ENCODE measurements around the gene CLK3.

Gene CLK3

DNA sequence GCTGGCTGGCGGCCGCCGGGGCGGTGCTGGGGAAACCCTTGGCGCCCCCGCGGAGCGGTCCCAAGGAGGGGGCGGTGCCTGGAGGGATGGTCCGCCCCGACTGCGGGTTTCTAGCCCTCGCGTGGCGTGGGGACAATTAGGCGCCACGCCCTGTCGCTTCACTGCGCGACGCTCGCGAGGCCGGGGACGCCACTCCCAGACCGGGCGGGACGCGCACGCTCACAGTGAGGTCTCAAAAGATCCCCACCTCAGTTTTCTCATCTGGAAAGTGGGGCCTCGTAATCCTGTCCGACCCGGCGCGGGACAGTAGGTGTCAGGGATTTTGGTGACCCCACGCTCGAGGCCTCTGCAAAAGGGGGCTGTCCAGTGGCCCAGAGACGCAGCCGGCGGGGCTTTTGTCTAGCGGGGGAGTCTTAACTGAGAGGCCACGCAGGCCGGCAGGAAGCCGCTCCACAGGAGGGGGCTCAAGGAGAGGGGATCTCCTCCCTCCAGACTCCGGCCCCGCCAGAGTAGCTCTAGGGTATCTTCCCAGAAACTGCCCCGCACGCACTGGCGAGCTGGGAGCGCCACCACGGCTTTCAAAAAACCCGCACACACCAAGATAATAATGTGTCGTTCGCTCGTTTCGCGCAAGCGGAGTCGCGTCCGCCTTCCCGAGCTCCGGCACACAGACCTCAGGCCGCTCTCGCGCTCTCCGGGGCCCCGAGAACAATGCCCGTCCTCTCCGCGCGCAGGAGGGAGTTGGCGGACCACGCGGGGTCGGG is 710 bp upstream of the CLK3 start:
- TF ChIP-seq, protein P1, sequence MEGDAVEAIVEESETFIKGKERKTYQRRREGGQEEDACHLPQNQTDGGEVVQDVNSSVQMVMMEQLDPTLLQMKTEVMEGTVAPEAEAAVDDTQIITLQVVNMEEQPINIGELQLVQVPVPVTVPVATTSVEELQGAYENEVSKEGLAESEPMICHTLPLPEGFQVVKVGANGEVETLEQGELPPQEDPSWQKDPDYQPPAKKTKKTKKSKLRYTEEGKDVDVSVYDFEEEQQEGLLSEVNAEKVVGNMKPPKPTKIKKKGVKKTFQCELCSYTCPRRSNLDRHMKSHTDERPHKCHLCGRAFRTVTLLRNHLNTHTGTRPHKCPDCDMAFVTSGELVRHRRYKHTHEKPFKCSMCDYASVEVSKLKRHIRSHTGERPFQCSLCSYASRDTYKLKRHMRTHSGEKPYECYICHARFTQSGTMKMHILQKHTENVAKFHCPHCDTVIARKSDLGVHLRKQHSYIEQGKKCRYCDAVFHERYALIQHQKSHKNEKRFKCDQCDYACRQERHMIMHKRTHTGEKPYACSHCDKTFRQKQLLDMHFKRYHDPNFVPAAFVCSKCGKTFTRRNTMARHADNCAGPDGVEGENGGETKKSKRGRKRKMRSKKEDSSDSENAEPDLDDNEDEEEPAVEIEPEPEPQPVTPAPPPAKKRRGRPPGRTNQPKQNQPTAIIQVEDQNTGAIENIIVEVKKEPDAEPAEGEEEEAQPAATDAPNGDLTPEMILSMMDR (IDR thresholded peaks at IDR 0.05; ENCODE audit: low read length, missing control alignments) = no peak
- peak; percentile 67 for DNase-seq (ENCODE audit: low read depth)

GRCh38 chr15:74616366-74616939 is 817 bp downstream of the CLK3 start:
- peak; percentile 69 for DNase-seq (ENCODE audit: low read depth)
- TF ChIP-seq, protein P1 (IDR thresholded peaks at IDR 0.05; ENCODE audit: low read length, missing control alignments) = no peak
- peak overlapping the region; percentile 99 for H3K4me3 ChIP-seq (replicated peaks; ENCODE audit: low read depth, low read length)

More for the DNA sequence above, 710 bp upstream of the CLK3 start:
- H3K4me3 ChIP-seq (replicated peaks; ENCODE audit: low read depth, low read length) = peak overlapping the region; percentile 99

DNA sequence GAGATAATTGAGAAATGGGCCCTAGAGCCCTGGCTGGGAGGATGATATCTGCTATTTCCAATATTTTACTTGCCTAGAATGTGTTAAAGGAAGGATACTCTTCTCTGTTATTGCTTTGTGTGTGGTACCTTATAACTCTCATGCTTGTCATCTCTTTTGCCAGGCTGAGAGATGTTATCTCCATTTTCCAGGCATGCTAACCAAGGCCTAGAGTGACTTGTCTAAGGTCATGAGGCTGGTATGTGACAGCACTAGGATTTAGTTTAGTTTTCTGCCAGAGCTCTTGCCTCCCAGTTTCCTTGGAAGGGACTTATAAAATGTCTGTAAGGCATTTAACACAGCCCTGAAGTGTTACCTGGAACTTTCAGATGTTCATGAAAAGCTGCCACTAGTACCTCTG is 1.4 kb downstream of the CLK3 start:
- no peak for DNase-seq (ENCODE audit: low read depth)
- H3K4me3 ChIP-seq (replicated peaks; ENCODE audit: low read depth, low read length) = peak overlapping the region; percentile 99
- TF ChIP-seq, protein P1 (IDR thresholded peaks at IDR 0.05; ENCODE audit: low read length, missing control alignments) = no peak

- TF ChIP-seq, protein P1 (IDR thresholded peaks at IDR 0.05; ENCODE audit: low read length, missing control alignments) = no peak
- no peak overlapping the region for H3K4me3 ChIP-seq (replicated peaks; ENCODE audit: low read depth, low read length)
- DNase-seq (ENCODE audit: low read depth) = no peak
These were observed 3.4 kb downstream of the CLK3 start for GRCh38 chr15:74618841-74619596.

GRCh38 chr15:74619916-74620635 is 4.4 kb downstream of the CLK3 start:
- TF ChIP-seq, protein P1 (IDR thresholded peaks at IDR 0.05; ENCODE audit: low read length, missing control alignments) = no peak
- no peak overlapping the region for H3K4me3 ChIP-seq (replicated peaks; ENCODE audit: low read depth, low read length)
- no peak for DNase-seq (ENCODE audit: low read depth)

GRCh38 chr15:74620636-74621545 is 5.3 kb downstream of the CLK3 start:
- TF ChIP-seq, protein P1 (IDR thresholded peaks at IDR 0.05; ENCODE audit: low read length, missing control alignments) = peak; percentile 95
- DNase-seq (ENCODE audit: low read depth) = peak; percentile 76
- H3K4me3 ChIP-seq (replicated peaks; ENCODE audit: low read depth, low read length) = no peak overlapping the region

All from fibroblast of pulmonary artery (primary cell).